GM18858 (cell line): ENCODE data around the gene CCBE1.

Experiments used
- ATAC-seq: cut with Tn5 transposase; IDR thresholded peaks from one replicate; pipeline ENCODE4 v1.9.1; 2021; ENCODE audit not compliant: unreplicated experiment

Gene CCBE1

GRCh38 chr18:59576541-59577385 is 120.5 kb downstream of the CCBE1 start:
- no peak for ATAC-seq

DNA sequence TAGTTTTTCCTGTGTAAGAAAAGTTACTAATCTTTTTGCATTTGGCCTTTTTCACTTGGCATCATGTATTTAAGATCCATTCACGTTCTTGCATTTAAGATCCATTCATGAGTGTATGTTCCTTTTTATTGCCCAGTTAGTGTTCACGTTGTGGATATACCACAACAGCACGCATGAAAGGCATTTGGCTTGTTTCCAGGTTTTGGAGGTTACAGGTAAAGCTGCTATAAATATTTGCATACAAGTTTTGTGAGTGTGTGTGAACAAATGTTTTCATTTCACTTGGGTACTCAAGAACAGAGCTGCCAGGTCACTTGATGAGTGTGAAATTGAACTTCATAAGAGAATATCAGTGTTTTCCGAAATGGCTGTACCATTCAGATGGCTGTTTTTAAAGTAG is 121.2 kb downstream of the CCBE1 start:
- no peak for ATAC-seq

- ATAC-seq, result no peak
These were observed 123.3 kb downstream of the CCBE1 start for GRCh38 chr18:59573962-59574361.

DNA sequence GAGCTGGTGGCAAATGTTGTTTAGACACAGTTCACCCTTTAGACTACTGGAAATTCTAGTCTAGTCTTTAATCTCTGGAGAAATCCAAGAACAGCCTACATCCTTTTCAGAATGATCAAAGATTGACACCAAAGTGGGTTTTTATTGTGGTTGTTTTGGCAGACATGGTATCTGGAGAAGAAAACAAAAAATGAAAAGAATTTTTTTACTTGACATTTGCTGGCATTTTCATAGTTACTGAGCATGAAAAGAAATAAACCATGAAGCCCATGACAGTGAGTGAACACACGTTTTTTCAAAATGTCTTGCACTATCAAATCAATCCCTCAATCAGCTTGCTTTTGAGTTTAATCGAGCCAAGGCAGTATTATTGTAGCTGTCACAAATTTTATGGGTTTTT is 125.3 kb downstream of the CCBE1 start:
- ATAC-seq, result no peak

DNA sequence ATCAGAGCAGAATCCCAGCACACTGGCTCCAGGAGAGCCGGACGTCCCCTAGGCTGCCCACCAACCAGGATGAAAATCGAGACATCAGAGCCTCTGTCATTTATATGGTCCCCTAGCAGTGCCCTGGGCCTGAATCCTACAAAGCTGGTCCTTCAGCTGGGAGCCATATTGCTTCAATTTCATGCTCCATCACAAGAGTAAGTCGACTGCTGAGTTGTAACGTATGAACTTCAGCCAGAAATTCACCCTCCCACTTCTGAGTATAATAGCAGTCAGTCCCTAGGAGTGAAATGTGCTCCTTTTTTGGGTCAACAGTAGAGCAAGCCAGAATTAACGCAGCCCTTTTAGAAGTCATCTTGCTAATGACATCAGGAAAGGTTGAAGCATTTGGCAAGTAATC is 126.4 kb downstream of the CCBE1 start:
- no peak for ATAC-seq

GRCh38 chr18:59570101-59570775 is 127.0 kb downstream of the CCBE1 start:
- ATAC-seq, result no peak

GRCh38 chr18:59569390-59569791 is 127.8 kb downstream of the CCBE1 start:
- no peak for ATAC-seq

- ATAC-seq, result no peak
These were observed 129.8 kb downstream of the CCBE1 start for GRCh38 chr18:59567431-59567830.

GRCh38 chr18:59566533-59566971 is 130.7 kb downstream of the CCBE1 start:
- no peak for ATAC-seq

- ATAC-seq, result no peak
These were observed 131.3 kb downstream of the CCBE1 start for GRCh38 chr18:59565957-59566356.

DNA sequence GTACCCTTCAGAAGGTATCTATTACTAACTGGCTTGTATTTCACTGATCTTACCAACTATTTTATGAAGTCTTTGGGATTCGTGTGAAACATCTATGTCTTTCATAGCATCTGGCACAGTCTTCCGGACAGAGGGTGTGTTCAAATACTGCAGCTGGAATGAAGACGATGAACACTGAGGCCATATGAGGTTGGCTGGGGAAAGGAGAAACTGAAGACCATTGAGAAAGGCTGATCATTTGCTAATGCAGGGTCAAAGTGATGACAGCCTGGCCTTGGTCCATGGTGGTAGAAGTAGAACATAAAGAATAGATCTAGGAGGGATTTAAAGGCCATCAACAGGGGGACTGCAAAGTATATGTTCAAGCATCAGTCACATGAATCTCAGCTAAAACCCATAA is 132.7 kb downstream of the CCBE1 start:
- ATAC-seq, result no peak

DNA sequence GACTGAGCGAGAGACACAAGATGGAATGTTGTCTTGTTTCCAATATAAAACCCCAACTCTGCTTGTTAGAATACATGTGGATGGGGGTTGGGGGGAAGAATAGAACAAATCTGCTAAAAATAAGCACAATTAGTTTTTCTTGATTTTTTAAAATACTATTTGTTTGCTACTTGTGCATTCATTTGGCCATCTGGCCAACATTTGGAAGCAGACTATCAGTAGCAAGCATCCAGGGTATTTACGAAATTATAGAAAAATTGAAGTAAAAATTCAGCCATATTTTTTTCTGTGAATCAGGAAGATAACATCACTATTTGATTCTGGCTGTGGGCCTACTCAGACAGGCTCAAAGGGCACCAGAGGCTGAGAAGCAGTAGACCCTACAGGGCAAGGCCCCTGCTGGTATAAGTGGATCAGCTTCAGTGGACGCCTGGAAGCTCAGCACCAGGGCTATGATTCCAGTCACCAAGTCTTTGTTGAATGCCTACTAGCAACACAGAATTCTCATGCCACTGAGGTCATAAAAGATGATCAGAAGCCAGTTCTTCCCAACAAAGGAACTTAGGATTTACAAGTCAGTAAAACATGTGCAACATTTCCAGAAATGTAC is 133.9 kb downstream of the CCBE1 start:
- ATAC-seq, result no peak

GRCh38 chr18:59562751-59563150 is 134.5 kb downstream of the CCBE1 start:
- ATAC-seq, result no peak

DNA sequence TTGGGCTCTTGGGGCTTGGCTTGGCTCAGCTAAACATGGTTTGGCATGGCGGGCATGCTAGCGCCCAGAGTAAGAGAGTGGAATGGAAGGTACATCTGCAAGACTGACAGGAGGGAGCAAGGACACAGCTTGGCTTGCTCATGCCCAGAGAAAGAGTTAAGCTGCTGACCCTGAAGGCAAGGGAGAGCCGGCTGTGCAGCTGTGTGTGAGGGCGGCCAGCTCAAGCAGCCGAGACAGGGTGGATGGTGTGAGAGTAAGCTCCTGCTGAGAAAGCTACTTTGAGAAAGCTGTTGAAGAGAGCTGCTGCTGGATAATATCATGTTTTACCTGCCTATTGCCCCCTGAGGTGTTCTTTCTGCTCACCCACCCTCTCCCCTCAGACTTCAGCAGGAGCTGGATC is 135.6 kb downstream of the CCBE1 start:
- no peak for ATAC-seq

- no peak for ATAC-seq
These were observed 136.7 kb downstream of the CCBE1 start for GRCh38 chr18:59560556-59560955.

DNA sequence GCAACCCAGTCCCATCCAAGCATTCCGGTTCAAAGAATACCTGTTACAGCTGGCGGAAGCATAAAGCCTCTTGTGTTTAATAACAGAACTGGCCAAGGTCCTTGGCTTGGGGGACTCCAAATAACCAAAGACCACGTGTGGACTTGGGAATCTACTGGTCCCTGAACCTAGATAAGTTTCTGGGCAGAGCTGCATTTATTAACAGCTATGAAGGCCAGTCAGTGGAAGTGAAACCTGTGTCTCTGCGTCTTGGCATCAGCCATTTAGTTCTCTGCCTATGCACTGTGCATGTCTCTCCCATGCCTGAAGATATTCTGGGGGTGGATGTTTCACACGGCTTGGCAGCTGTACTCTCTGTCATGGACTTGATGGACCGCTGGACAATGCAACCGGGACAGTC is 137.7 kb downstream of the CCBE1 start:
- no peak for ATAC-seq

- no peak for ATAC-seq
These were observed 141.1 kb downstream of the CCBE1 start for GRCh38 chr18:59555995-59556659.

GRCh38 chr18:59554796-59555335 is 142.4 kb downstream of the CCBE1 start:
- ATAC-seq, result no peak

DNA sequence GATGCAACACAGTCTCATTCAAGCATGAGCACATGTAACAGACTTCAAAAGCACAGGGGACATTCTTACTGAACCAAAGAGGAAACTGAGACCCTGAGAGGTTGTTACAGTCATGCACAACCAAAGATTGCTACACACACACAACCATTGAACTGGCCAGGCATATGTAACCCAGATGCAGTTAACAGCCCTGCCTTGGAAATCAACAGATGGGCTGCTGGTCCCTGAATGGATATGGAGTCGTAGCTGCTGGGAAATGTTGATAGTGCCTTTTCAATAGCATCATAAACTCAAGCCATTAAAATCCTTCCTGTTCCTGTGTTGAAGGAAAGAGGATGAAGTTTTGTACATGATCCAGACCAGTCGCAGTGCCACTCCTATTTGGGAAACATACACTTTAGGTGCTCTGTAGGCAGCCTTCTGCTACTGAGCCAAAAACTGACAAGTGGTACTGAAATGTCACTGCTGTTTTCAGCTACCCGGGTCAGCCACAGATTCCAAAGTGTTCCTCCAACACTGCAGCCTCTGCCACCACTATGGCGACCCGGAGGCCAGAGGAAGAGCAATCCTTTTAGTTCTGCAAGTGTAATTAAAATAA is 143.9 kb downstream of the CCBE1 start:
- ATAC-seq, result no peak

GRCh38 chr18:59551902-59552635 is 145.2 kb downstream of the CCBE1 start:
- ATAC-seq, result no peak
